Testis (tissue), 3 donors: ENCODE results near the gene GLOD5. TPM values are rescaled to one million over a fixed set of nuclear protein-coding genes. Genes with fewer than 3 reads are reported as not detected.

ENCODE experiments used
- DNase-seq: peaks from one replicate; pipeline ENCODE4 v3.0.0-alpha.2; 2019
- H3K27ac ChIP-seq, 2 donors: fragments of 200-600 bp; sonication (generic); one replicate each; pipeline ENCODE4 v1.5.1; 2019
- H3K27me3 ChIP-seq: fragments of 200-600 bp; sonication (generic); one replicate; pipeline ENCODE4 v1.5.1; 2019
- H3K36me3 ChIP-seq: fragments of 200-600 bp; sonication (generic); one replicate; pipeline ENCODE4 v1.5.1; 2017; ENCODE audit warnings: low read depth; ENCODE audit errors: missing control alignments
- H3K4me1 ChIP-seq: fragments of 200-600 bp; sonication (generic); one replicate; pipeline ENCODE4 v1.5.1; 2019
- H3K4me3 ChIP-seq, 2 donors: fragments of 200-600 bp; sonication (generic); one replicate each; pipeline ENCODE4 v1.5.1; 2017 to 2019
- H3K9me3 ChIP-seq: fragments of 200-600 bp; sonication (generic); one replicate; pipeline ENCODE4 v1.5.1; 2017
- CTCF ChIP-seq, 3 experiments: fragments of 450-650 bp in 2 of 3; fragments of 200-600 bp in 1 of 3; sonication (generic) in 1 of 3; IDR thresholded peaks; one replicate each; pipeline ENCODE4 v1.5.1; 2016 to 2019; ENCODE audit warnings: antibody characterized with exemption in 3 of 3, mild to moderate bottlenecking in 2 of 3, moderate library complexity in 1 of 3
- POLR2A ChIP-seq: fragments of 450-650 bp; IDR thresholded peaks from one replicate; pipeline ENCODE4 v1.6.1; 2017; ENCODE audit warnings: antibody characterized with exemption, mild to moderate bottlenecking, moderate library complexity
- WGBS, 2 donors: methylation state at CpG; one replicate each; pipeline ENCODE4 v1.1.5; 2018; 5-methylcytosine and 5-hydroxymethylcytosine counted together
- intact Hi-C: fragments of 100-400 bp; cut with DNase I; formaldehyde crosslinking; loops from one replicate; pipeline ENCODE4 v1.15.1; 2023; ENCODE audit warnings: low total_unique reads
- polyA plus RNA-seq: library from polyadenylated mRNA; stranded (reverse); fragments of 350-450 nt; fragmentation: Illumina TruSeq; extraction: RNeasy Lipid Tissue Mini Kit (QIAGEN cat#74804); gene quantifications from one replicate; pipeline ENCODE4 v1.2.3, GENCODE V29; 2014; ENCODE audit warnings: low read depth, low replicate concordance; ENCODE audit not compliant: insufficient read depth
- total RNA-seq, 2 donors: library from RNA; depleted of rRNA; stranded (reverse); fragments of >200 nt; gene quantifications; one replicate each; pipeline ENCODE4 v1.2.3, GENCODE V29; 2016

The GLOD5 gene
- total and polyA plus RNA-seq, 3 donors from 2014 or later = 0.83 TPM; not detected in 2

GRCh38 chrX:48781705-48782104 is 20.2 kb downstream of the GLOD5 start:
- no peaks in the 10 kb centered on the region for H3K9me3 ChIP-seq
- no peak overlapping the region for H3K4me3 ChIP-seq
- WGBS, 2 donors = 94 to 96% methylated on average over 6 of the region's 6 CpGs
- no peak for TF ChIP-seq POLR2A
- no peak for TF ChIP-seq CTCF (IDR thresholded peaks at IDR 0.05)
- DNase-seq = no peak
- no peaks in the 10 kb centered on the region for H3K27me3 ChIP-seq
- no peaks in the 10 kb centered on the region for H3K4me1 ChIP-seq
- H3K27ac ChIP-seq = no peak overlapping the region
- no peaks in the 10 kb centered on the region for H3K36me3 ChIP-seq
- intact Hi-C loops = no loop called here

GRCh38 chrX:48782216-48782615 is 20.7 kb downstream of the GLOD5 start:
- no peaks in the 10 kb centered on the region for H3K36me3 ChIP-seq
- H3K27ac ChIP-seq = no peak overlapping the region
- H3K27me3 ChIP-seq = no peaks in the 10 kb centered on the region
- no peaks in the 10 kb centered on the region for H3K9me3 ChIP-seq
- TF ChIP-seq POLR2A (no peak), CTCF (IDR thresholded peaks at IDR 0.05) (no peak)
- H3K4me1 ChIP-seq = no peaks in the 10 kb centered on the region
- WGBS, 2 donors = 63 to 82% methylated on average over 2 of the region's 2 CpGs
- intact Hi-C loops = no loop called here
- H3K4me3 ChIP-seq = no peak overlapping the region
- DNase-seq = no peak

GRCh38 chrX:48782795-48783194 is 21.2 kb downstream of the GLOD5 start:
- H3K27me3 ChIP-seq = no peaks in the 10 kb centered on the region
- TF ChIP-seq POLR2A (no peak), CTCF (IDR thresholded peaks at IDR 0.05) (no peak)
- H3K27ac ChIP-seq = no peak overlapping the region
- intact Hi-C loops = no loop called here
- 71% methylated on average over 11 of the region's 13 CpGs; no CpG with 5 or more reads in 1 of the 2 donors for WGBS, 2 donors
- H3K4me1 ChIP-seq = no peaks in the 10 kb centered on the region
- H3K4me3 ChIP-seq = no peak overlapping the region
- no peak for DNase-seq
- H3K36me3 ChIP-seq = no peaks in the 10 kb centered on the region
- H3K9me3 ChIP-seq = no peaks in the 10 kb centered on the region

- Histone ChIP-seq H3K4me3 (no peak overlapping the region), H3K9me3 (no peaks in the 10 kb centered on the region), H3K36me3 (no peaks in the 10 kb centered on the region), H3K4me1 (no peaks in the 10 kb centered on the region), H3K27me3 (no peaks in the 10 kb centered on the region), H3K27ac (no peak overlapping the region)
- WGBS, 2 donors = 64 to 79% methylated on average over 2 to 3 of the region's 3 CpGs
- intact Hi-C loops = no loop called here
- no peak for TF ChIP-seq CTCF (IDR thresholded peaks at IDR 0.05)
- no peak for TF ChIP-seq POLR2A
- DNase-seq = no peak
Observed at GRCh38 chrX:48784726-48785125, 23.2 kb downstream of the GLOD5 start.

GRCh38 chrX:48785186-48785539 is 23.6 kb downstream of the GLOD5 start:
- intact Hi-C loops = no loop called here
- no peak for TF ChIP-seq CTCF (IDR thresholded peaks at IDR 0.05)
- no peak for TF ChIP-seq POLR2A
- H3K4me1 ChIP-seq = no peaks in the 10 kb centered on the region
- H3K27me3 ChIP-seq = no peaks in the 10 kb centered on the region
- WGBS, 2 donors = 86 to 88% methylated on average over 1 of the region's 1 CpG
- H3K27ac ChIP-seq = no peak overlapping the region
- H3K4me3 ChIP-seq = no peak overlapping the region
- H3K9me3 ChIP-seq = no peaks in the 10 kb centered on the region
- DNase-seq = no peak
- H3K36me3 ChIP-seq = no peaks in the 10 kb centered on the region
